Measurements from ENCODE around the gene MRPL46. TPM values are rescaled to one million over a fixed set of nuclear protein-coding genes. Genes with fewer than 3 reads are reported as not detected.
A peak's percentile ranks its signal among the peaks of the same experiment; 100 is the strongest.

Gene MRPL46
- total and polyA plus RNA-seq, 2 of the 13 experiments (the other 11 are each of a cell fraction or from before 2014, with no cell fraction given): 62.9 to 79.2 TPM

DNA sequence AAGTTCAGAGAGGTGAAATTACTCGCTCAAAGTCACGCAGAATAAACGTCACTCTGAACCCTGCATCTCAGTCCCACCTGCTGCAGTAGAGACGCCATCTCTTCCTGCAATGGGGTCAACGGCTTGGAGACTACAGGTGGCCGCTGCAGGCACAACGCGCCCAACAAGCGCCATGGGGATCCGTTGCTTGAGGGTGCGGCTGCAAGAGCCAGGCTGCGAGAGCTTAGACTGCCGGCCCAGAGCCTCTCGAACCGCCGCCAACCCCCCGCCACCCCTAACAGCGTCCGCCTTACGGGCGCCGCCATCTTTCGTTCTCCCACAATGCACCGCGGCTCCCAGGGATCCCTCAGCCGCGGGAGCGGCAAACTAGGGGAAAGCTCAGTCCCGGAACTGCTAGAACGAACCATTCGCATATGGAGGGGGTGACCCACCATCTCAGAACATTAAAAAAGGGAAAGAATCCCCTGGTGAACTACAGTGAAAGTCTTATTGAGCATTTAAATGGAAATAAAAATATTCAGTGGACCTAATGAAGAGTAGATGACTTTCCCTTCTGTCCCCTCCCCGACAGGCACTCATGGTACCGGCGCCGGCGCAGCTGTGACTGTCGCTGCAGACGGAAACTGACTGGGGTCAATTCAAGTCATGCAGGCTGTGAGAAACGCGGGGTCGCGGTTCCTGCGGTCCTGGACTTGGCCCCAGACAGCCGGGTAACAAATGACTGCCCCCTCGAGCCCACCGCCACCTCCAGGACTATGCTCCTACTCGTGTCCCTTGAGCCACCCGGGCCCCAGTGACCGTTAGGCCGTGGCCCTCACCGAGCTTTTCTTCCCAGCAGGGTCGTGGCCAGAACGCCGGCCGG is at the start of gene MRPL46, which contains the start of gene MRPS11 (continued):
- peak; percentile 84 for TF ChIP-seq REPIN1 (CRISPR knock-in tag; IDR thresholded peaks at IDR 0.05; ENCODE audit: borderline replicate concordance, low read depth)
- TF ChIP-seq ZNF773 (CRISPR knock-in tag; IDR thresholded peaks at IDR 0.05; ENCODE audit: borderline replicate concordance): 0 out of 2 replicates have a peak, but pooled peaks have one; percentile 29
- TF ChIP-seq YEATS4 (CRISPR knock-in tag; IDR thresholded peaks at IDR 0.05; ENCODE audit: borderline replicate concordance): peak; percentile 57; the same call in 1 of the 2 replicates
- TF ChIP-seq ZNF777 (CRISPR knock-in tag; IDR thresholded peaks at IDR 0.05): peak; percentile 42; the same call in 1 of the 2 replicates
- peak; percentile 57; the same call in 1 of the 2 replicates for TF ChIP-seq ZNF766 (CRISPR knock-in tag; IDR thresholded peaks at IDR 0.05; ENCODE audit: borderline replicate concordance)
- TF ChIP-seq MED13 (CRISPR knock-in tag; IDR thresholded peaks at IDR 0.05): 0 out of 2 replicates have a peak, but pooled peaks have one; percentile 38
- TF ChIP-seq ZNF646 (CRISPR knock-in tag; IDR thresholded peaks at IDR 0.05): no peak
- TF ChIP-seq HDAC1 (CRISPR knock-in tag; IDR thresholded peaks at IDR 0.05): peak; percentile 92
- no peak for TF ChIP-seq HNF4A (CRISPR knock-in tag; IDR thresholded peaks at IDR 0.05)
- TF ChIP-seq ZNF501 (CRISPR knock-in tag; IDR thresholded peaks at IDR 0.05): peak; percentile 79
- TF ChIP-seq, protein P1, sequence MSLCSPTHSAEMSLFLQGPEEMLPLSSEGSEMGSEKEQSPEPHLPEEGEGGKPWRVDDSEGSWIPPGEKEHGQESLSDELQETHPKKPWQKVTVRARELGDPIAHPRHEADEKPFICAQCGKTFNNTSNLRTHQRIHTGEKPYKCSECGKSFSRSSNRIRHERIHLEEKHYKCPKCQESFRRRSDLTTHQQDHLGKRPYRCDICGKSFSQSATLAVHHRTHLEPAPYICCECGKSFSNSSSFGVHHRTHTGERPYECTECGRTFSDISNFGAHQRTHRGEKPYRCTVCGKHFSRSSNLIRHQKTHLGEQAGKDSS (CRISPR knock-in tag; IDR thresholded peaks at IDR 0.05; ENCODE audit: borderline replicate concordance, low read depth): peak; percentile 91
- TF ChIP-seq GTF2F1 (IDR thresholded peaks at IDR 0.05; ENCODE audit: low read length): 0 out of 2 replicates have a peak, but pooled peaks have one; percentile 29
- TF ChIP-seq RBM39 (IDR thresholded peaks at IDR 0.05; ENCODE audit: low read depth, low read length, poor library complexity, severe bottlenecking): no peak
- TF ChIP-seq HCFC1 (IDR thresholded peaks at IDR 0.05; ENCODE audit: low read depth, low read length): peak; percentile 56; the same call in 1 of the 2 replicates
- TF ChIP-seq, protein P2, sequence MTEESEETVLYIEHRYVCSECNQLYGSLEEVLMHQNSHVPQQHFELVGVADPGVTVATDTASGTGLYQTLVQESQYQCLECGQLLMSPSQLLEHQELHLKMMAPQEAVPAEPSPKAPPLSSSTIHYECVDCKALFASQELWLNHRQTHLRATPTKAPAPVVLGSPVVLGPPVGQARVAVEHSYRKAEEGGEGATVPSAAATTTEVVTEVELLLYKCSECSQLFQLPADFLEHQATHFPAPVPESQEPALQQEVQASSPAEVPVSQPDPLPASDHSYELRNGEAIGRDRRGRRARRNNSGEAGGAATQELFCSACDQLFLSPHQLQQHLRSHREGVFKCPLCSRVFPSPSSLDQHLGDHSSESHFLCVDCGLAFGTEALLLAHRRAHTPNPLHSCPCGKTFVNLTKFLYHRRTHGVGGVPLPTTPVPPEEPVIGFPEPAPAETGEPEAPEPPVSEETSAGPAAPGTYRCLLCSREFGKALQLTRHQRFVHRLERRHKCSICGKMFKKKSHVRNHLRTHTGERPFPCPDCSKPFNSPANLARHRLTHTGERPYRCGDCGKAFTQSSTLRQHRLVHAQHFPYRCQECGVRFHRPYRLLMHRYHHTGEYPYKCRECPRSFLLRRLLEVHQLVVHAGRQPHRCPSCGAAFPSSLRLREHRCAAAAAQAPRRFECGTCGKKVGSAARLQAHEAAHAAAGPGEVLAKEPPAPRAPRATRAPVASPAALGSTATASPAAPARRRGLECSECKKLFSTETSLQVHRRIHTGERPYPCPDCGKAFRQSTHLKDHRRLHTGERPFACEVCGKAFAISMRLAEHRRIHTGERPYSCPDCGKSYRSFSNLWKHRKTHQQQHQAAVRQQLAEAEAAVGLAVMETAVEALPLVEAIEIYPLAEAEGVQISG (CRISPR knock-in tag; IDR thresholded peaks at IDR 0.05): peak; percentile 91
- TF ChIP-seq GATA4 (IDR thresholded peaks at IDR 0.05; ENCODE audit: borderline replicate concordance, low read depth): 0 out of 2 replicates have a peak, but pooled peaks have one; percentile 14
- 0 out of 2 replicates have a peak, but pooled peaks have one; percentile 38 for TF ChIP-seq ZFP82 (CRISPR knock-in tag; IDR thresholded peaks at IDR 0.05; ENCODE audit: borderline replicate concordance)
- TF ChIP-seq ATRX (CRISPR knock-in tag; IDR thresholded peaks at IDR 0.05; ENCODE audit: borderline replicate concordance): no peak
- TF ChIP-seq PITX1 (CRISPR knock-in tag; IDR thresholded peaks at IDR 0.05): 0 out of 2 replicates have a peak, but pooled peaks have one; percentile 26
